HG02970 (cell line): ENCODE results near the gene MGP.

Experiments used
- ATAC-seq: cut with Tn5 transposase; IDR thresholded peaks from one replicate; pipeline ENCODE4 v1.9.1; 2021; ENCODE audit warnings: mild to moderate bottlenecking, moderate library complexity, moderate number of reproducible peaks; ENCODE audit not compliant: unreplicated experiment, low FRiP score

The MGP gene

GRCh38 chr12:14904854-14905253, 19.2 kb upstream of the MGP start:
- ATAC-seq: no peak

- no peak for ATAC-seq
Observed at GRCh38 chr12:14903386-14904098, 17.9 kb upstream of the MGP start.

- ATAC-seq: no peak
Observed at GRCh38 chr12:14902465-14902864, 16.8 kb upstream of the MGP start.

GRCh38 chr12:14901228-14901562, 15.5 kb upstream of the MGP start:
- ATAC-seq: no peak

- no peak for ATAC-seq
Observed at GRCh38 chr12:14900521-14901227, 15.0 kb upstream of the MGP start.

- no peak for ATAC-seq
Observed at GRCh38 chr12:14896521-14897169, 11.0 kb upstream of the MGP start.

GRCh38 chr12:14893506-14894250, 8.0 kb upstream of the MGP start:
- no peak for ATAC-seq

- ATAC-seq: no peak
Observed at GRCh38 chr12:14892726-14893505, 7.3 kb upstream of the MGP start.

GRCh38 chr12:14890701-14891100, 5.0 kb upstream of the MGP start:
- no peak for ATAC-seq

- no peak for ATAC-seq
Observed at GRCh38 chr12:14886271-14886670, 617 bp upstream of the MGP start.

- ATAC-seq: peak; percentile 88
Observed at GRCh38 chr12:14884458-14884878, 1.2 kb downstream of the MGP start.

GRCh38 chr12:14883686-14884085, 2.0 kb downstream of the MGP start:
- ATAC-seq: no peak

- no peak for ATAC-seq
Observed at GRCh38 chr12:14880890-14881453, 4.7 kb downstream of the MGP start.

GRCh38 chr12:14879222-14879933, 6.3 kb downstream of the MGP start:
- ATAC-seq: no peak

GRCh38 chr12:14878488-14878887, 7.2 kb downstream of the MGP start:
- ATAC-seq: no peak

- ATAC-seq: no peak
Observed at GRCh38 chr12:14876833-14877232, 8.8 kb downstream of the MGP start.

GRCh38 chr12:14874882-14875281, 10.8 kb downstream of the MGP start:
- ATAC-seq: no peak

- ATAC-seq: no peak
Observed at GRCh38 chr12:14873440-14874185, 12.0 kb downstream of the MGP start.

GRCh38 chr12:14871886-14872285, 13.8 kb downstream of the MGP start:
- ATAC-seq: no peak
